IMR-90 (cell line): ENCODE measurements around the gene LRRFIP1. TPM values are rescaled to one million over a fixed set of nuclear protein-coding genes. Genes with fewer than 3 reads are reported as not detected.

Experiments
- ATAC-seq: fragments of 200-7000 bp; cut with Tn5 transposase; 2 replicates; pipeline ENCODE4 v1.9.1; 2020; ENCODE audit warnings: low read depth, mild to moderate bottlenecking, moderate library complexity
- BruUV-seq: library from RNA; stranded (reverse); fragments of 400-500 nt; replicated peaks from 2 replicates; lab custom pipeline; 2021; lab: Mats Ljungman, UMichigan
- CTCF ChIA-PET: fragments of 300-600 bp; formaldehyde crosslinking; extraction: SDS; loops from one replicate; lab custom pipeline; 2021; ENCODE audit warnings: antibody characterized with exemption; lab: Yijun Ruan, JAX
- POLR2A ChIA-PET: fragments of 300-600 bp; sonication (Branson Sonifier 250); formaldehyde crosslinking; loops from one replicate; lab custom pipeline; 2022; ENCODE audit warnings: antibody characterized with exemption; ENCODE audit not compliant: unreplicated experiment; lab: Charles Lee
- DNase-seq: peaks from one replicate; pipeline ENCODE4 v3.0.0; 2013
- H2AFZ ChIP-seq: replicated peaks from 2 replicates; pipeline ENCODE3; 2013; ENCODE audit warnings: low read length, mild to moderate bottlenecking; ENCODE audit not compliant: poor library complexity
- H2AK5ac ChIP-seq: 2 replicates; pipeline ENCODE4 v1.6.1; 2013; ENCODE audit warnings: low read depth, low read length, inconsistent platforms
- H2AK9ac ChIP-seq: replicated peaks from 2 replicates; pipeline ENCODE3; 2013; ENCODE audit warnings: mild to moderate bottlenecking, low read depth, low read length, moderate library complexity; ENCODE audit not compliant: poor library complexity
- H2BK120ac ChIP-seq: 2 replicates; pipeline ENCODE4 v1.6.1; 2013; ENCODE audit warnings: low read depth, low read length, inconsistent platforms
- H2BK15ac ChIP-seq: 3 replicates; pipeline ENCODE4 v1.6.1; 2013; ENCODE audit warnings: low read depth, low read length, inconsistent platforms
- H2BK20ac ChIP-seq: 2 replicates; pipeline ENCODE4 v1.6.1; 2013; ENCODE audit warnings: low read depth, mild to moderate bottlenecking, inconsistent platforms, low read length, moderate library complexity
- H2BK5ac ChIP-seq: 2 replicates; pipeline ENCODE4 v1.6.1; 2013; ENCODE audit warnings: mild to moderate bottlenecking, low read depth, low read length, inconsistent platforms; ENCODE audit not compliant: poor library complexity, severe bottlenecking
- H3K14ac ChIP-seq: replicated peaks from 2 replicates; pipeline ENCODE4 v1.6.1; 2013; ENCODE audit warnings: low read depth, low read length, inconsistent platforms
- H3K18ac ChIP-seq: 2 replicates; pipeline ENCODE4 v1.6.1; 2013; ENCODE audit warnings: low read depth, low read length, control low read depth
- H3K23ac ChIP-seq: 2 replicates; pipeline ENCODE4 v1.6.1; 2013; ENCODE audit warnings: low read depth, low read length, inconsistent platforms
- H3K27ac ChIP-seq: 2 replicates; pipeline ENCODE4 v1.5.1; 2013; ENCODE audit warnings: mild to moderate bottlenecking, control low read depth, low read length; ENCODE audit not compliant: insufficient read depth
- H3K27me3 ChIP-seq: 2 replicates; pipeline ENCODE4 v1.6.1; 2013; ENCODE audit warnings: low read length; ENCODE audit not compliant: control insufficient read depth, insufficient read depth
- H3K36me3 ChIP-seq: 2 replicates; pipeline ENCODE4 v1.6.1; 2013; ENCODE audit warnings: low read length, mixed read lengths; ENCODE audit not compliant: control insufficient read depth, insufficient read depth
- H3K4ac ChIP-seq: 2 replicates; pipeline ENCODE4 v1.6.1; 2013; ENCODE audit warnings: low read depth, low read length, inconsistent platforms
- H3K4me1 ChIP-seq: 2 replicates; pipeline ENCODE4 v1.6.1; 2013; ENCODE audit warnings: low read length, mixed read lengths; ENCODE audit not compliant: control insufficient read depth, insufficient read depth
- H3K4me2 ChIP-seq: 2 replicates; pipeline ENCODE4 v1.6.1; 2013; ENCODE audit warnings: low read depth, mild to moderate bottlenecking, control low read depth, low read length, moderate library complexity
- H3K4me3 ChIP-seq: 2 replicates; pipeline ENCODE4 v1.5.1; 2013; ENCODE audit warnings: low read depth, mild to moderate bottlenecking, control low read depth, low read length, moderate library complexity; ENCODE audit not compliant: insufficient read depth
- H3K56ac ChIP-seq: 2 replicates; pipeline ENCODE4 v1.6.1; 2013; ENCODE audit warnings: low read length, inconsistent platforms; ENCODE audit not compliant: insufficient read depth; ENCODE audit errors: extremely low read depth
- H3K79me1 ChIP-seq, 2 experiments: 2 replicates each; pipeline ENCODE4 v1.6.1; 2013; ENCODE audit warnings: low read length in 2 of 2, inconsistent platforms in 1 of 2, low read depth in 1 of 2
- H3K9ac ChIP-seq: 2 replicates; pipeline ENCODE4 v1.6.1; 2013; ENCODE audit warnings: low read depth, low read length, control low read depth
- H3K9me1 ChIP-seq: 2 replicates; pipeline ENCODE4 v1.6.1; 2013; ENCODE audit warnings: low read length, inconsistent platforms; ENCODE audit not compliant: insufficient read depth
- H3K9me3 ChIP-seq: 2 replicates; pipeline ENCODE4 v1.6.1; 2013; ENCODE audit warnings: low read length; ENCODE audit not compliant: control insufficient read depth, insufficient read depth
- H4K20me1 ChIP-seq: 2 replicates; pipeline ENCODE4 v1.6.1; 2013; ENCODE audit warnings: low read length, inconsistent platforms; ENCODE audit not compliant: insufficient read depth
- H4K5ac ChIP-seq: 2 replicates; pipeline ENCODE4 v1.6.1; 2013; ENCODE audit warnings: mild to moderate bottlenecking, low read depth, low read length, control low read depth
- H4K8ac ChIP-seq, 2 experiments: 2 replicates each; pipeline ENCODE4 v1.6.1; 2013; ENCODE audit warnings: low read depth in 2 of 2, low read length in 2 of 2, control low read depth in 1 of 2, inconsistent platforms in 1 of 2
- H4K91ac ChIP-seq: 2 replicates; pipeline ENCODE4 v1.6.1; 2013; ENCODE audit warnings: low read depth, low read length, inconsistent platforms; ENCODE audit not compliant: insufficient read depth
- BHLHE40 ChIP-seq: fragments of 150-350 bp; IDR thresholded peaks from 2 replicates; pipeline ENCODE4 v1.6.1; 2016; ENCODE audit warnings: mild to moderate bottlenecking, low read depth, low read length
- CEBPB ChIP-seq: IDR thresholded peaks from 2 replicates; pipeline ENCODE4 v1.6.1; 2012; ENCODE audit warnings: low read depth, low read length, improper control_type of control experiment
- CHD1 ChIP-seq: IDR thresholded peaks from 2 replicates; pipeline ENCODE4 v1.6.1; 2012; ENCODE audit warnings: low read depth, low read length, improper control_type of control experiment
- CTCF ChIP-seq: conservative IDR thresholded peaks from 2 replicates; pipeline ENCODE4 v1.5.1; 2012; ENCODE audit warnings: mild to moderate bottlenecking, low read depth, low read length, improper control_type of control experiment
- FOS ChIP-seq: fragments of 150-350 bp; IDR thresholded peaks from 2 replicates; pipeline ENCODE4 v1.6.1; 2016; ENCODE audit warnings: low read depth, low read length
- MAZ ChIP-seq: IDR thresholded peaks from 2 replicates; pipeline ENCODE4 v1.6.1; 2012; ENCODE audit warnings: low read depth, mild to moderate bottlenecking, low read length, improper control_type of control experiment, moderate library complexity, borderline replicate concordance
- MXI1 ChIP-seq: IDR thresholded peaks from 2 replicates; pipeline ENCODE4 v1.6.1; 2012; ENCODE audit warnings: low read depth, mild to moderate bottlenecking, low read length, moderate library complexity, borderline replicate concordance
- NFE2L2 ChIP-seq: fragments of 150-350 bp; IDR thresholded peaks from 2 replicates; pipeline ENCODE4 v1.6.1; 2016; ENCODE audit warnings: low read depth, mild to moderate bottlenecking, low read length
- POLR2A ChIP-seq: IDR thresholded peaks from 2 replicates; pipeline ENCODE4 v1.6.1; 2012; ENCODE audit warnings: mild to moderate bottlenecking, low read depth, low read length
- RAD21 ChIP-seq: IDR thresholded peaks from 2 replicates; pipeline ENCODE4 v1.6.1; 2012; ENCODE audit warnings: low read length, improper control_type of control experiment
- RCOR1 ChIP-seq: IDR thresholded peaks from 2 replicates; pipeline ENCODE4 v1.6.1; 2012; ENCODE audit warnings: mild to moderate bottlenecking, low read length, improper control_type of control experiment; ENCODE audit not compliant: insufficient replicate concordance
- RFX5 ChIP-seq: IDR thresholded peaks from 2 replicates; pipeline ENCODE4 v1.8.0; 2012; ENCODE audit warnings: low read depth, mild to moderate bottlenecking, low read length, moderate library complexity
- SMC3 ChIP-seq: fragments of 150-350 bp; IDR thresholded peaks from 2 replicates; pipeline ENCODE4 v1.6.1; 2016; ENCODE audit warnings: low read depth, mild to moderate bottlenecking, antibody characterized with exemption, low read length, moderate library complexity
- WGBS, 2 experiments: methylation state at CpG; one replicate each; pipeline versions ENCODE4 v1.1.5 to v1.1.7; 2013; ENCODE audit warnings: missing lambda C conversion rate in 2 of 2; ENCODE audit not compliant: insufficient read length in 1 of 2; ENCODE audit errors: extremely low coverage in 2 of 2; 5-methylcytosine and 5-hydroxymethylcytosine counted together
- dilution Hi-C: fragments of 300-500 bp; cut with HindIII; formaldehyde crosslinking; loops from one replicate; pipeline ENCODE4 v1.14.3; 2018; ENCODE audit warnings: low sequenced_read_pairs; ENCODE audit not compliant: unreplicated experiment
- in situ Hi-C: fragments of 300-500 bp; cut with MboI; formaldehyde crosslinking; loops from 3 replicates; pipeline ENCODE4 v1.14.3; 2019; ENCODE audit warnings: low sequenced_read_pairs, inconsistent platforms, mixed read lengths
- intact Hi-C: fragments of 100-400 bp; cut with micrococcal nuclease; formaldehyde crosslinking; loops from 2 replicates; pipeline ENCODE4 v1.10.0; 2022
- polyA plus RNA-seq, 3 experiments: library from polyadenylated mRNA; depleted of rRNA; stranded (reverse); fragments of >200 nt; gene quantifications; 2 replicates each; pipeline ENCODE4 v1.2.3, GENCODE V29; 2012; ENCODE audit warnings: low replicate concordance in 1 of 3
- total RNA-seq: library from RNA; depleted of rRNA; stranded (reverse); fragments of >200 nt; gene quantifications from 2 replicates; pipeline ENCODE4 v1.2.3, GENCODE V29; 2012
- TF ChIP-seq, protein P1 (sequence below): fragments of 150-350 bp; IDR thresholded peaks from 2 replicates; pipeline ENCODE4 v1.6.1; 2017; ENCODE audit warnings: mild to moderate bottlenecking, antibody characterized with exemption, low read length, low read depth
- TF ChIP-seq, protein P2 (sequence below): fragments of 150-350 bp; IDR thresholded peaks from 2 replicates; pipeline ENCODE4 v1.6.1; 2016; ENCODE audit warnings: low read depth, mild to moderate bottlenecking, low read length, moderate library complexity, borderline replicate concordance

Gene LRRFIP1
- total and polyA plus RNA-seq, 2 of the 4 experiments (the other 2 are of a cell fraction), result 52.2 to 54.4 TPM

- H2AFZ ChIP-seq, result no peak overlapping the region
- H3K9me3 ChIP-seq, result no peaks in the 10 kb centered on the region
- no peak overlapping the region for H4K8ac ChIP-seq
- H3K79me1 ChIP-seq, result peaks cover 22 to 76% of the 10 kb centered on the region in 2 experiments
- peaks cover 11% of the 10 kb centered on the region for H3K9me1 ChIP-seq
- intact Hi-C loops (loop anchor here (5.0 kb wide), 1 partner anchor 62 kb away; no protein-coding TSS in a partner anchor), in situ Hi-C loops (no loop called here), dilution Hi-C loops (no loop called here)
- no peak overlapping the region for H3K4me2 ChIP-seq
- peaks cover 14% of the 10 kb centered on the region for H3K4me1 ChIP-seq
- no peak overlapping the region for H2BK5ac ChIP-seq
- 75% methylated on average over 3 of the region's 5 CpGs; no CpG with 5 or more reads in 1 of the 2 experiments for WGBS, 2 experiments
- CTCF ChIA-PET, result interaction anchor here (0.9 to 2.8 kb wide), 4 partner anchors 12 to 60 kb away, joined by 5 to 16 read pairs (median 6); no protein-coding TSS in a partner anchor
- H3K36me3 ChIP-seq, result peaks cover 2% of the 10 kb centered on the region; the same call in 1 of the 2 replicates
- H3K9ac ChIP-seq, result no peak overlapping the region
- no peak overlapping the region for H2AK9ac ChIP-seq
- POLR2A ChIA-PET, result no interaction called here
- no peak overlapping the region for H2BK20ac ChIP-seq
- ATAC-seq (no peak), DNase-seq (no peak)
- H3K4me3 ChIP-seq, result no peak overlapping the region
- no peak overlapping the region for H2BK120ac ChIP-seq
- no peak for TF ChIP-seq POLR2A
- no peak for TF ChIP-seq RCOR1
- TF ChIP-seq, protein P1, sequence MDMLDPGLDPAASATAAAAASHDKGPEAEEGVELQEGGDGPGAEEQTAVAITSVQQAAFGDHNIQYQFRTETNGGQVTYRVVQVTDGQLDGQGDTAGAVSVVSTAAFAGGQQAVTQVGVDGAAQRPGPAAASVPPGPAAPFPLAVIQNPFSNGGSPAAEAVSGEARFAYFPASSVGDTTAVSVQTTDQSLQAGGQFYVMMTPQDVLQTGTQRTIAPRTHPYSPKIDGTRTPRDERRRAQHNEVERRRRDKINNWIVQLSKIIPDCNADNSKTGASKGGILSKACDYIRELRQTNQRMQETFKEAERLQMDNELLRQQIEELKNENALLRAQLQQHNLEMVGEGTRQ, result no peak
- TF ChIP-seq FOS, result no peak
- TF ChIP-seq RFX5, result no peak
- TF ChIP-seq NFE2L2, result no peak
- no peak for TF ChIP-seq CEBPB
- TF ChIP-seq MAZ, result no peak
- peak; percentile 48 for TF ChIP-seq CTCF
- TF ChIP-seq, protein P2, sequence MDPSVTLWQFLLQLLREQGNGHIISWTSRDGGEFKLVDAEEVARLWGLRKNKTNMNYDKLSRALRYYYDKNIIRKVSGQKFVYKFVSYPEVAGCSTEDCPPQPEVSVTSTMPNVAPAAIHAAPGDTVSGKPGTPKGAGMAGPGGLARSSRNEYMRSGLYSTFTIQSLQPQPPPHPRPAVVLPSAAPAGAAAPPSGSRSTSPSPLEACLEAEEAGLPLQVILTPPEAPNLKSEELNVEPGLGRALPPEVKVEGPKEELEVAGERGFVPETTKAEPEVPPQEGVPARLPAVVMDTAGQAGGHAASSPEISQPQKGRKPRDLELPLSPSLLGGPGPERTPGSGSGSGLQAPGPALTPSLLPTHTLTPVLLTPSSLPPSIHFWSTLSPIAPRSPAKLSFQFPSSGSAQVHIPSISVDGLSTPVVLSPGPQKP, result no peak
- TF ChIP-seq BHLHE40, result no peak
- no peak for TF ChIP-seq MXI1
- TF ChIP-seq RAD21, result peak; percentile 36
- TF ChIP-seq SMC3, result peak; percentile 42; the same call in 1 of the 2 replicates
- TF ChIP-seq CHD1, result no peak
- H3K23ac ChIP-seq, result no peak overlapping the region
- no TSS peak for BruUV-seq
- H3K27me3 ChIP-seq, result no peaks in the 10 kb centered on the region
- no peak overlapping the region for H3K56ac ChIP-seq
- H2AK5ac ChIP-seq, result no peak overlapping the region; the same call in 1 of the 2 replicates
- H2BK15ac ChIP-seq, result no peak overlapping the region
- no peak overlapping the region for H3K14ac ChIP-seq
- no peak overlapping the region for H4K91ac ChIP-seq
- no peak overlapping the region for H3K4ac ChIP-seq
- H4K20me1 ChIP-seq, result 0 out of 2 replicates have a peak, but pooled peaks cover 6% of the 10 kb centered on the region
- no peak overlapping the region for H4K5ac ChIP-seq
- H3K27ac ChIP-seq, result no peak overlapping the region
- H3K18ac ChIP-seq, result no peak overlapping the region
Measured at GRCh38 chr2:237685408-237685807, 58.0 kb downstream of the LRRFIP1 start.
